ENCODE data around the gene EXD2. TPM values are rescaled to one million over a fixed set of nuclear protein-coding genes. Genes with fewer than 3 reads are reported as not detected.
A peak's percentile ranks its signal among the peaks of the same experiment; 100 is the strongest.

EXD2 gene
- total and polyA plus RNA-seq, 10 of the 15 experiments (the other 5 are each of a cell fraction or from before 2014, with no cell fraction given), result 1.0 to 12.4 (median 4.6) TPM

DNA sequence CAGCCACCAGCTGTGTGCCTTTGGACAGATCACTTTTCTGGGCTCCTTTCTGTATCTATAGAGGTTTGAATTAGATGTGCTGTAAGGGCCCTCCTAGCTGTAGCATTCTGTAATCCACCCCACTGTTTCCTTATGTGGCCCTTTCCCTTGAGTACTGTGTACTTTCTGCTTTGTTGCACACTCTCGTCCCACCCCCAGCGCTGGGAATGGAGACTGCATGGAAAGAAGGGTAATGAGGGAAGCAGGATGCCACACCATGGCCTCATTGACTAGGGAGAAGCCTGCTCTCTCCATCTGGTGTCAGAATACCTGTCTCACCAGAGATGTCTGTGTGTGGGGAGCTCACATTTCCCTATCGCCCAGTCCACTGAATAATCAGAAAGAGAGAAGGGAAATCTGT lies 55.0 kb downstream of the EXD2 start (continued):
- TF ChIP-seq NBN (IDR thresholded peaks at IDR 0.05), result no peak
- no peak for TF ChIP-seq KDM1A (IDR thresholded peaks at IDR 0.05; ENCODE audit: borderline replicate concordance)

DNA sequence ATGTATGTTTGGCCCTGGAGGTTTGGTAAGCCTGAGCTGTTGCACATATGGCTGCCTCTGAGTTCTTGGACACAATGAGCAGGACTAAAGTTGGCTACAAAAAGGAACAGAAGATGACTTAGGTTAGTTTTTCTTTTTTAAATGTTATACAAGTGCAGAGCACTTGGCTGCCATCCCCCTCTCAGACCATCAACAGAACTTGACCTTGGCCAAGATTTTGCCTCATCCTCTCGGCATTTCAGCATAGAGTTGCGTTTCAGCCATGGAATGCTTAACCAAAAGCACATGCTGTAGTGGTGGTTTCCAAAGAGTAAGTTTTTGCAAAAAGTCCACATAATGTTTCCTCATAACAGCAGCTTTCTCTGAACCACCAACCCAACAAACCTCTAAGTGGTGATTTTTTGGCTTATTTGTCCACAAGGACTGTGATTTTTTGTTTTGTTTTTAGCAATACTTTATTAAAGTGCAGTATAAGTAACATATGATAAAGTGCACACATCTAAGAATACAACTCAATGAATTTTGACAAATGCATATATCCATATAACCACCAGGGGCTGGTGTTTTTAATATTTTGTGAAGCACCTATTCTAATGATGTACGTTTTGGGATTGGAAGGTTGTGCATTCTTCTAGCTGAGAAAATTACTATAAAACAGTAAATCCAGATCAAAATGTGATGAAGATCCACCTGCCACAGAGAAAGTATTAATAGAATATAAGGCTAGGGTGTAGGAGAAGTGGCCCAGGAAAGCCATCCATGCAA lies 56.6 kb downstream of the EXD2 start:
- BruUV-seq (replicated peaks), result no TSS peak
- no peaks in the 10 kb centered on the region for H3K9me3 ChIP-seq (replicated peaks; ENCODE audit: control insufficient read depth, insufficient read depth, low read length)
- no peaks in the 10 kb centered on the region for H3K27me3 ChIP-seq (replicated peaks in 1 of 2; ENCODE audit: control insufficient read depth in 2 of 2, insufficient read depth in 2 of 2, low read length in 1 of 2)
- ChIA-PET RAD21 (ENCODE audit: unreplicated experiment) (interaction anchor here (2.1 kb wide), 1 partner anchor 212 kb away, joined by 10 read pairs; no protein-coding TSS in a partner anchor), CTCF (interaction anchor here (0.6 to 3.7 kb wide), 10 partner anchors 9 to 327 kb away, joined by 3 to 26 read pairs (median 4); partner anchors contain the start of gene CCDC177), POLR2A (no interaction called here), SMC1A (ENCODE audit: uncharacterized antibody, unreplicated experiment) (interaction anchor here (0.6 to 2.8 kb wide), 5 partner anchors 41 to 212 kb away, joined by 3 to 20 read pairs (median 4); partner anchors contain the start of gene EXD2)
- ATAC-seq, result no peak
- H2AFZ ChIP-seq (ENCODE audit: control insufficient read depth, low read depth, low read length), result no peak overlapping the region
- no peaks in the 10 kb centered on the region for H4K20me1 ChIP-seq (ENCODE audit: control insufficient read depth, insufficient read depth)
- H3K27ac ChIP-seq (ENCODE audit: control insufficient read depth, insufficient read depth), result no peak overlapping the region
- no peaks in the 10 kb centered on the region for H3K4me1 ChIP-seq (ENCODE audit: control insufficient read depth, insufficient read depth, low read length)
- H3K36me3 ChIP-seq (ENCODE audit: control insufficient read depth in 2 of 2, insufficient read depth in 2 of 2, low read length in 1 of 2), result no peaks in the 10 kb centered on the region
- no peak overlapping the region for H3K4me2 ChIP-seq (ENCODE audit: control insufficient read depth, insufficient read depth)
- WGBS (ENCODE audit: insufficient coverage, insufficient replicate concordance, low lambda C conversion rate, missing lambda C conversion rate), result 62% methylated on average over 3 of the region's 3 CpGs
- no peak for FAIRE-seq
- H3K4me3 ChIP-seq, result no peak overlapping the region
- no peaks in the 10 kb centered on the region for H3K79me2 ChIP-seq (ENCODE audit: control insufficient read depth, insufficient read depth, low read length)
- intact Hi-C loops (cut with micrococcal nuclease; ENCODE audit: unreplicated experiment) (no loop called here), in situ Hi-C loops (cut with MboI) (loop anchor here (25.0 kb wide), 1 partner anchor 489 kb away; no protein-coding TSS in a partner anchor)
- DNase-seq (ENCODE audit: low read depth, low spot score), result no peak
- TF ChIP-seq HCFC1 (IDR thresholded peaks at IDR 0.05; ENCODE audit: low read length), result no peak
- TF ChIP-seq BHLHE40 (IDR thresholded peaks at IDR 0.05; ENCODE audit: borderline replicate concordance in 1 of 2, low read depth in 2 of 2, low read length in 1 of 2), result no peak
- TF ChIP-seq, protein P1, sequence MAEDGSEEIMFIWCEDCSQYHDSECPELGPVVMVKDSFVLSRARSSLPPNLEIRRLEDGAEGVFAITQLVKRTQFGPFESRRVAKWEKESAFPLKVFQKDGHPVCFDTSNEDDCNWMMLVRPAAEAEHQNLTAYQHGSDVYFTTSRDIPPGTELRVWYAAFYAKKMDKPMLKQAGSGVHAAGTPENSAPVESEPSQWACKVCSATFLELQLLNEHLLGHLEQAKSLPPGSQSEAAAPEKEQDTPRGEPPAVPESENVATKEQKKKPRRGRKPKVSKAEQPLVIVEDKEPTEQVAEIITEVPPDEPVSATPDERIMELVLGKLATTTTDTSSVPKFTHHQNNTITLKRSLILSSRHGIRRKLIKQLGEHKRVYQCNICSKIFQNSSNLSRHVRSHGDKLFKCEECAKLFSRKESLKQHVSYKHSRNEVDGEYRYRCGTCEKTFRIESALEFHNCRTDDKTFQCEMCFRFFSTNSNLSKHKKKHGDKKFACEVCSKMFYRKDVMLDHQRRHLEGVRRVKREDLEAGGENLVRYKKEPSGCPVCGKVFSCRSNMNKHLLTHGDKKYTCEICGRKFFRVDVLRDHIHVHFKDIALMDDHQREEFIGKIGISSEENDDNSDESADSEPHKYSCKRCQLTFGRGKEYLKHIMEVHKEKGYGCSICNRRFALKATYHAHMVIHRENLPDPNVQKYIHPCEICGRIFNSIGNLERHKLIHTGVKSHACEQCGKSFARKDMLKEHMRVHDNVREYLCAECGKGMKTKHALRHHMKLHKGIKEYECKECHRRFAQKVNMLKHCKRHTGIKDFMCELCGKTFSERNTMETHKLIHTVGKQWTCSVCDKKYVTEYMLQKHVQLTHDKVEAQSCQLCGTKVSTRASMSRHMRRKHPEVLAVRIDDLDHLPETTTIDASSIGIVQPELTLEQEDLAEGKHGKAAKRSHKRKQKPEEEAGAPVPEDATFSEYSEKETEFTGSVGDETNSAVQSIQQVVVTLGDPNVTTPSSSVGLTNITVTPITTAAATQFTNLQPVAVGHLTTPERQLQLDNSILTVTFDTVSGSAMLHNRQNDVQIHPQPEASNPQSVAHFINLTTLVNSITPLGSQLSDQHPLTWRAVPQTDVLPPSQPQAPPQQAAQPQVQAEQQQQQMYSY (CRISPR knock-in tag; IDR thresholded peaks at IDR 0.05), result no peak
- TF ChIP-seq HDAC6 (IDR thresholded peaks at IDR 0.05; ENCODE audit: unreplicated experiment), result no peak
- no peak for TF ChIP-seq ZBED1 (IDR thresholded peaks at IDR 0.05; ENCODE audit: borderline replicate concordance)
- peak; percentile 26; the same call in 1 of the 2 replicates for TF ChIP-seq SMC3 (IDR thresholded peaks at IDR 0.05; ENCODE audit: borderline replicate concordance, low read length)
- no peak for TF ChIP-seq KDM1A (IDR thresholded peaks at IDR 0.05; ENCODE audit: borderline replicate concordance)
- peak; percentile 28; the same call in 1 of the 2 replicates for TF ChIP-seq RAD21 (IDR thresholded peaks at IDR 0.05; ENCODE audit: insufficient read depth, low read depth, low read length)
- TF ChIP-seq, protein P2, sequence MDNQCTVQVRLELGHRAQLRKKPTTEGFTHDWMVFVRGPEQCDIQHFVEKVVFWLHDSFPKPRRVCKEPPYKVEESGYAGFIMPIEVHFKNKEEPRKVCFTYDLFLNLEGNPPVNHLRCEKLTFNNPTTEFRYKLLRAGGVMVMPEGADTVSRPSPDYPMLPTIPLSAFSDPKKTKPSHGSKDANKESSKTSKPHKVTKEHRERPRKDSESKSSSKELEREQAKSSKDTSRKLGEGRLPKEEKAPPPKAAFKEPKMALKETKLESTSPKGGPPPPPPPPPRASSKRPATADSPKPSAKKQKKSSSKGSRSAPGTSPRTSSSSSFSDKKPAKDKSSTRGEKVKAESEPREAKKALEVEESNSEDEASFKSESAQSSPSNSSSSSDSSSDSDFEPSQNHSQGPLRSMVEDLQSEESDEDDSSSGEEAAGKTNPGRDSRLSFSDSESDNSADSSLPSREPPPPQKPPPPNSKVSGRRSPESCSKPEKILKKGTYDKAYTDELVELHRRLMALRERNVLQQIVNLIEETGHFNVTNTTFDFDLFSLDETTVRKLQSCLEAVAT (IDR thresholded peaks at IDR 0.05), result no peak
- no peak for TF ChIP-seq FOS (IDR thresholded peaks at IDR 0.05; ENCODE audit: borderline replicate concordance, extremely low read depth, insufficient read length)
- TF ChIP-seq, protein P3, sequence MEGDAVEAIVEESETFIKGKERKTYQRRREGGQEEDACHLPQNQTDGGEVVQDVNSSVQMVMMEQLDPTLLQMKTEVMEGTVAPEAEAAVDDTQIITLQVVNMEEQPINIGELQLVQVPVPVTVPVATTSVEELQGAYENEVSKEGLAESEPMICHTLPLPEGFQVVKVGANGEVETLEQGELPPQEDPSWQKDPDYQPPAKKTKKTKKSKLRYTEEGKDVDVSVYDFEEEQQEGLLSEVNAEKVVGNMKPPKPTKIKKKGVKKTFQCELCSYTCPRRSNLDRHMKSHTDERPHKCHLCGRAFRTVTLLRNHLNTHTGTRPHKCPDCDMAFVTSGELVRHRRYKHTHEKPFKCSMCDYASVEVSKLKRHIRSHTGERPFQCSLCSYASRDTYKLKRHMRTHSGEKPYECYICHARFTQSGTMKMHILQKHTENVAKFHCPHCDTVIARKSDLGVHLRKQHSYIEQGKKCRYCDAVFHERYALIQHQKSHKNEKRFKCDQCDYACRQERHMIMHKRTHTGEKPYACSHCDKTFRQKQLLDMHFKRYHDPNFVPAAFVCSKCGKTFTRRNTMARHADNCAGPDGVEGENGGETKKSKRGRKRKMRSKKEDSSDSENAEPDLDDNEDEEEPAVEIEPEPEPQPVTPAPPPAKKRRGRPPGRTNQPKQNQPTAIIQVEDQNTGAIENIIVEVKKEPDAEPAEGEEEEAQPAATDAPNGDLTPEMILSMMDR (IDR thresholded peaks at IDR 0.05 in 2 of 3, conservative IDR thresholded peaks at IDR 0.05 in 1 of 3; ENCODE audit: control insufficient read depth in 2 of 3, extremely low read depth in 1 of 3, insufficient read depth in 1 of 3, low read depth in 3 of 3, low read length in 3 of 3), result peak in 2 of 3 experiments; percentile 16 to 17; a peak in 2 of 6 replicates
- no peak overlapping the region for H3K9ac ChIP-seq (ENCODE audit: control insufficient read depth, insufficient read depth, low read length)
